ENCODE data around the gene CHP2. TPM values are rescaled to one million over a fixed set of nuclear protein-coding genes. Genes with fewer than 3 reads are reported as not detected.

Gene CHP2
- total and polyA plus RNA-seq, 2 of the 13 experiments (the other 11 are each of a cell fraction or from before 2014, with no cell fraction given): not detected

DNA sequence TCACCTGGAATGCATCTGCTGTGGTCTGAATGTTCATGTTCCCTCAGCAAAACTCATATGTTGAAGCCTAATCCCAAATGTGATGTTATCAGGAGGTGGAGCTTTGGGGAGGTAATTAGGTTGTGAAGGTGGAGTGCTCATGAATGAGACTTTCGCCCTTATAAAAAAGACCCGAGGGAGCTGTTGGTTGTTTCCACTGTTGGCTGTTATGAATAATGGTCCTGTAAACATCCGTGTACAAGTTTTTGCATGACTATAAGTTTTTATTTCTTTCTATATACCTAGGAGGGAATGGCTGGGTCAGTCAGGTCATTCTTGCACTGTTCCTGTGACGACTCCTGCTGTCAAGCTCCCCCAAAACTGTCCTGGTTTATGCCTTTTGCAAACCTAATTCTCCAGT lies 9.6 kb upstream of the CHP2 start:
- Histone ChIP-seq H3K27ac (ENCODE audit: extremely low read length, insufficient read depth, low read length) (no peak overlapping the region), H3K27me3 (ENCODE audit: control insufficient read depth in 1 of 2, insufficient read depth in 2 of 2, low read length in 2 of 2) (peaks cover 0 to 4% of the 10 kb centered on the region in 2 experiments; a peak in 1 of 5 replicates), H3K4me3 (replicated peaks in 1 of 3; ENCODE audit: insufficient read depth in 1 of 3, low read depth in 2 of 3, low read length in 3 of 3) (no peak overlapping the region), H3K4me2 (ENCODE audit: low read depth, low read length) (no peak overlapping the region), H3K4me1 (ENCODE audit: insufficient read depth, low read length) (no peaks in the 10 kb centered on the region), H3K9me3 (ENCODE audit: low read length) (no peaks in the 10 kb centered on the region), H3K79me2 (ENCODE audit: insufficient read depth, low read length) (no peaks in the 10 kb centered on the region), H4K20me1 (ENCODE audit: insufficient read depth, low read length) (no peaks in the 10 kb centered on the region), H2AFZ (ENCODE audit: low read length) (no peak overlapping the region), H3K9ac (ENCODE audit: insufficient read depth, low read depth, low read length) (no peak overlapping the region), H3K36me3 (replicated peaks in 1 of 2; ENCODE audit: control insufficient read depth in 1 of 2, insufficient read depth in 2 of 2, low read length in 2 of 2) (no peaks in the 10 kb centered on the region)
- no TSS peak for BruUV-seq (replicated peaks)
- CTCF ChIA-PET (ENCODE audit: low intra/inter-chr PET ratio, low total read pairs): no interaction called here
- intact Hi-C loops (cut with micrococcal nuclease; ENCODE audit: unreplicated experiment) (no loop called here), in situ Hi-C loops (cut with HindIII; ENCODE audit: extremely low pct_ligation_motif_present, low pct_unique_long_range_greater_than_20kb) (no loop called here)
- 34% methylated on average over 4 of the region's 4 CpGs for WGBS (ENCODE audit: low lambda C conversion rate)
- ATAC-seq (no peak), DNase-seq (ENCODE audit: low spot score) (no peak), FAIRE-seq (no peak)
- POLR2A ChIA-PET: no interaction called here
- no peak for TF ChIP-seq MIER2 (CRISPR knock-in tag; IDR thresholded peaks at IDR 0.05)
- no peak for TF ChIP-seq ARNT2 (CRISPR knock-in tag; IDR thresholded peaks at IDR 0.05; ENCODE audit: low read depth)
- TF ChIP-seq, protein P1, sequence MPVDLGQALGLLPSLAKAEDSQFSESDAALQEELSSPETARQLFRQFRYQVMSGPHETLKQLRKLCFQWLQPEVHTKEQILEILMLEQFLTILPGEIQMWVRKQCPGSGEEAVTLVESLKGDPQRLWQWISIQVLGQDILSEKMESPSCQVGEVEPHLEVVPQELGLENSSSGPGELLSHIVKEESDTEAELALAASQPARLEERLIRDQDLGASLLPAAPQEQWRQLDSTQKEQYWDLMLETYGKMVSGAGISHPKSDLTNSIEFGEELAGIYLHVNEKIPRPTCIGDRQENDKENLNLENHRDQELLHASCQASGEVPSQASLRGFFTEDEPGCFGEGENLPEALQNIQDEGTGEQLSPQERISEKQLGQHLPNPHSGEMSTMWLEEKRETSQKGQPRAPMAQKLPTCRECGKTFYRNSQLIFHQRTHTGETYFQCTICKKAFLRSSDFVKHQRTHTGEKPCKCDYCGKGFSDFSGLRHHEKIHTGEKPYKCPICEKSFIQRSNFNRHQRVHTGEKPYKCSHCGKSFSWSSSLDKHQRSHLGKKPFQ (CRISPR knock-in tag; IDR thresholded peaks at IDR 0.05; ENCODE audit: insufficient replicate concordance): no peak
- TF ChIP-seq, protein P2, sequence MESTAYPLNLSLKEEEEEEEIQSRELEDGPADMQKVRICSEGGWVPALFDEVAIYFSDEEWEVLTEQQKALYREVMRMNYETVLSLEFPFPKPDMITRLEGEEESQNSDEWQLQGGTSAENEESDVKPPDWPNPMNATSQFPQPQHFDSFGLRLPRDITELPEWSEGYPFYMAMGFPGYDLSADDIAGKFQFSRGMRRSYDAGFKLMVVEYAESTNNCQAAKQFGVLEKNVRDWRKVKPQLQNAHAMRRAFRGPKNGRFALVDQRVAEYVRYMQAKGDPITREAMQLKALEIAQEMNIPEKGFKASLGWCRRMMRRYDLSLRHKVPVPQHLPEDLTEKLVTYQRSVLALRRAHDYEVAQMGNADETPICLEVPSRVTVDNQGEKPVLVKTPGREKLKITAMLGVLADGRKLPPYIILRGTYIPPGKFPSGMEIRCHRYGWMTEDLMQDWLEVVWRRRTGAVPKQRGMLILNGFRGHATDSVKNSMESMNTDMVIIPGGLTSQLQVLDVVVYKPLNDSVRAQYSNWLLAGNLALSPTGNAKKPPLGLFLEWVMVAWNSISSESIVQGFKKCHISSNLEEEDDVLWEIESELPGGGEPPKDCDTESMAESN (CRISPR knock-in tag; conservative IDR thresholded peaks at IDR 0.05): no peak
- TF ChIP-seq GTF2F1 (IDR thresholded peaks at IDR 0.05; ENCODE audit: low read length): no peak
- TF ChIP-seq, protein P3, sequence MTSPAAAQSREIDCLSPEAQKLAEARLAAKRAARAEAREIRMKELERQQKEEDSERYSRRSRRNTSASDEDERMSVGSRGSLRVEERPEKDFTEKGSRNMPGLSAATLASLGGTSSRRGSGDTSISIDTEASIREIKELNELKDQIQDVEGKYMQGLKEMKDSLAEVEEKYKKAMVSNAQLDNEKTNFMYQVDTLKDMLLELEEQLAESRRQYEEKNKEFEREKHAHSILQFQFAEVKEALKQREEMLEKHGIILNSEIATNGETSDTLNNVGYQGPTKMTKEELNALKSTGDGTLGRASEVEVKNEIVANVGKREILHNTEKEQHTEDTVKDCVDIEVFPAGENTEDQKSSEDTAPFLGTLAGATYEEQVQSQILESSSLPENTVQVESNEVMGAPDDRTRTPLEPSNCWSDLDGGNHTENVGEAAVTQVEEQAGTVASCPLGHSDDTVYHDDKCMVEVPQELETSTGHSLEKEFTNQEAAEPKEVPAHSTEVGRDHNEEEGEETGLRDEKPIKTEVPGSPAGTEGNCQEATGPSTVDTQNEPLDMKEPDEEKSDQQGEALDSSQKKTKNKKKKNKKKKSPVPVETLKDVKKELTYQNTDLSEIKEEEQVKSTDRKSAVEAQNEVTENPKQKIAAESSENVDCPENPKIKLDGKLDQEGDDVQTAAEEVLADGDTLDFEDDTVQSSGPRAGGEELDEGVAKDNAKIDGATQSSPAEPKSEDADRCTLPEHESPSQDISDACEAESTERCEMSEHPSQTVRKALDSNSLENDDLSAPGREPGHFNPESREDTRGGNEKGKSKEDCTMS (CRISPR knock-in tag; conservative IDR thresholded peaks at IDR 0.05): no peak
- TF ChIP-seq, protein P4, sequence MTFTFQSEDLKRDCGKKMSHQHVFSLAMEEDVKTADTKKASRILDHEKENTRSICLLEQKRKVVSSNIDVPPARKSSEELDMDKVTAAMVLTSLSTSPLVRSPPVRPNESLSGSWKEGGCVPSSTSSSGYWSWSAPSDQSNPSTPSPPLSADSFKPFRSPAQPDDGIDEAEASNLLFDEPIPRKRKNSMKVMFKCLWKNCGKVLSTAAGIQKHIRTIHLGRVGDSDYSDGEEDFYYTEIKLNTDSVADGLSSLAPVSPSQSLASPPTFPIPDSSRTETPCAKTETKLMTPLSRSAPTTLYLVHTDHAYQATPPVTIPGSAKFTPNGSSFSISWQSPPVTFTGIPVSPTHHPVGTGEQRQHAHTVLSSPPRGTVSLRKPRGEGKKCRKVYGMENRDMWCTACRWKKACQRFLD (CRISPR knock-in tag; IDR thresholded peaks at IDR 0.05; ENCODE audit: borderline replicate concordance): no peak
- TF ChIP-seq, protein P5, sequence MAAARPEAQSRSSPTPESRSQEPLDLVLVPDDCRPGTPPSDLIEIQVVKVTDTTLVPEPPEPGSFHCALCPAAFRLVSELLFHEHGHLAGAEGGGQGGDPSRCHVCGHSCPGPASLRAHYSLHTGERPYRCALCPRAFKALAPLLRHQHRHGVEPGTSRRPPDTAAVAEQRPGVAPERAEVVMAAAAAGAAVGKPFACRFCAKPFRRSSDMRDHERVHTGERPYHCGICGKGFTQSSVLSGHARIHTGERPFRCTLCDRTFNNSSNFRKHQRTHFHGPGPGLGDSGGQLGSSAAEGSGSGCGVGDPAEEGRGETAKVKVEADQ (CRISPR knock-in tag; IDR thresholded peaks at IDR 0.05; ENCODE audit: borderline replicate concordance): no peak
- TF ChIP-seq, protein P6, sequence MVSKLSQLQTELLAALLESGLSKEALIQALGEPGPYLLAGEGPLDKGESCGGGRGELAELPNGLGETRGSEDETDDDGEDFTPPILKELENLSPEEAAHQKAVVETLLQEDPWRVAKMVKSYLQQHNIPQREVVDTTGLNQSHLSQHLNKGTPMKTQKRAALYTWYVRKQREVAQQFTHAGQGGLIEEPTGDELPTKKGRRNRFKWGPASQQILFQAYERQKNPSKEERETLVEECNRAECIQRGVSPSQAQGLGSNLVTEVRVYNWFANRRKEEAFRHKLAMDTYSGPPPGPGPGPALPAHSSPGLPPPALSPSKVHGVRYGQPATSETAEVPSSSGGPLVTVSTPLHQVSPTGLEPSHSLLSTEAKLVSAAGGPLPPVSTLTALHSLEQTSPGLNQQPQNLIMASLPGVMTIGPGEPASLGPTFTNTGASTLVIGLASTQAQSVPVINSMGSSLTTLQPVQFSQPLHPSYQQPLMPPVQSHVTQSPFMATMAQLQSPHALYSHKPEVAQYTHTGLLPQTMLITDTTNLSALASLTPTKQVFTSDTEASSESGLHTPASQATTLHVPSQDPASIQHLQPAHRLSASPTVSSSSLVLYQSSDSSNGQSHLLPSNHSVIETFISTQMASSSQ (IDR thresholded peaks at IDR 0.05; ENCODE audit: low read depth): no peak
- TF ChIP-seq, protein P6 (CRISPR knock-in tag; IDR thresholded peaks at IDR 0.05; ENCODE audit: borderline replicate concordance): no peak
- no peak for TF ChIP-seq KDM5A (IDR thresholded peaks at IDR 0.05; ENCODE audit: borderline replicate concordance, low read length)

All from HepG2 (cell line).